ENCODE data around the gene COPS3. TPM values are rescaled to one million over a fixed set of nuclear protein-coding genes. Genes with fewer than 3 reads are reported as not detected.
A peak's percentile ranks its signal among the peaks of the same experiment; 100 is the strongest.

Gene COPS3
- total and polyA plus RNA-seq, 2 of the 4 experiments (the other 2 are of a cell fraction): 71.4 to 144 TPM

GRCh38 chr17:17200311-17200710 lies 80.7 kb downstream of the COPS3 start:
- no peak overlapping the region for H3K56ac ChIP-seq (ENCODE audit: extremely low read depth, insufficient read depth, low read length)
- no peak overlapping the region for H4K91ac ChIP-seq (ENCODE audit: insufficient read depth, low read depth, low read length)
- H3K14ac ChIP-seq (replicated peaks; ENCODE audit: low read depth, low read length): no peak overlapping the region
- BruUV-seq (replicated peaks): no TSS peak
- H3K4ac ChIP-seq (ENCODE audit: low read depth, low read length): no peak overlapping the region
- H3K27me3 ChIP-seq (ENCODE audit: control insufficient read depth, insufficient read depth, low read length): no peaks in the 10 kb centered on the region
- no peak overlapping the region; the same call in 1 of the 2 replicates for H4K5ac ChIP-seq (ENCODE audit: low read depth, low read length)
- H3K18ac ChIP-seq (ENCODE audit: low read depth, low read length): peak overlapping the region; percentile 44; the same call in 1 of the 2 replicates
- H3K9ac ChIP-seq (ENCODE audit: low read depth, low read length): no peak overlapping the region; the same call in 1 of the 2 replicates
- no peak overlapping the region for H2BK5ac ChIP-seq (ENCODE audit: low read depth, low read length, poor library complexity, severe bottlenecking)
- H3K36me3 ChIP-seq (ENCODE audit: control insufficient read depth, insufficient read depth, low read length): no peaks in the 10 kb centered on the region; the same call in 1 of the 2 replicates
- CTCF ChIA-PET: interaction anchor here (0.6 to 0.8 kb wide), 2 partner anchors 11 to 102 kb away, joined by 3 to 4 read pairs; no protein-coding TSS in a partner anchor
- no peak overlapping the region for H3K4me3 ChIP-seq (ENCODE audit: insufficient read depth, low read depth, low read length)
- no peaks in the 10 kb centered on the region for H4K20me1 ChIP-seq (ENCODE audit: insufficient read depth, low read length)
- no peak for TF ChIP-seq CTCF (conservative IDR thresholded peaks at IDR 0.05; ENCODE audit: low read depth, low read length)
- no peak for TF ChIP-seq BHLHE40 (IDR thresholded peaks at IDR 0.05; ENCODE audit: low read depth, low read length)
- no peak for TF ChIP-seq USF2 (IDR thresholded peaks at IDR 0.05; ENCODE audit: low read depth, low read length)
- no peak for TF ChIP-seq FOS (IDR thresholded peaks at IDR 0.05; ENCODE audit: low read depth, low read length)
- TF ChIP-seq MXI1 (IDR thresholded peaks at IDR 0.05; ENCODE audit: borderline replicate concordance, low read depth, low read length): no peak
- no peak for TF ChIP-seq MAZ (IDR thresholded peaks at IDR 0.05; ENCODE audit: borderline replicate concordance, low read depth, low read length)
- no peak for TF ChIP-seq RFX5 (IDR thresholded peaks at IDR 0.05; ENCODE audit: low read depth, low read length)
- no peak for TF ChIP-seq POLR2A (IDR thresholded peaks at IDR 0.05; ENCODE audit: low read depth, low read length)
- TF ChIP-seq ELK1 (IDR thresholded peaks at IDR 0.05; ENCODE audit: borderline replicate concordance, low read depth, low read length): no peak
- no peak for TF ChIP-seq SMC3 (IDR thresholded peaks at IDR 0.05; ENCODE audit: low read depth, low read length)
- no peak for TF ChIP-seq RCOR1 (IDR thresholded peaks at IDR 0.05; ENCODE audit: insufficient replicate concordance, low read length)
- peak; percentile 27 for ATAC-seq (ENCODE audit: low read depth)
- no peaks in the 10 kb centered on the region for H3K9me3 ChIP-seq (ENCODE audit: control insufficient read depth, insufficient read depth, low read length)
- no peak overlapping the region for H2BK120ac ChIP-seq (ENCODE audit: low read depth, low read length)
- 60% methylated on average over 1 of the region's 7 CpGs; no CpG with 5 or more reads in 1 of the 2 experiments for WGBS, 2 experiments (ENCODE audit: extremely low coverage in 2 of 2, insufficient read length in 1 of 2)
- dilution Hi-C loops (cut with HindIII; ENCODE audit: low sequenced_read_pairs, unreplicated experiment) (no loop called here), intact Hi-C loops (cut with micrococcal nuclease) (no loop called here), in situ Hi-C loops (cut with MboI; ENCODE audit: low sequenced_read_pairs) (no loop called here)
- H2AFZ ChIP-seq (replicated peaks; ENCODE audit: low read length, poor library complexity): no peak overlapping the region
- H3K23ac ChIP-seq (ENCODE audit: low read depth, low read length): peak overlapping the region; percentile 63; the same call in 1 of the 2 replicates
- DNase-seq: no peak
- H2AK5ac ChIP-seq (ENCODE audit: low read depth, low read length): peak overlapping the region; percentile 52; the same call in 1 of the 2 replicates
- POLR2A ChIA-PET (ENCODE audit: unreplicated experiment): no interaction called here
- no peak overlapping the region for H2BK15ac ChIP-seq (ENCODE audit: low read depth, low read length)
- no peak overlapping the region for H2BK20ac ChIP-seq (ENCODE audit: low read depth, low read length)
- H3K4me2 ChIP-seq (ENCODE audit: low read depth, low read length): peak overlapping the region; percentile 74
- no peaks in the 10 kb centered on the region; a peak in 1 of 4 replicates for H3K79me1 ChIP-seq (ENCODE audit: low read depth in 1 of 2, low read length in 2 of 2)
- peak overlapping the region in 1 of 2 experiments; percentile 40; a peak in 1 of 4 replicates for H4K8ac ChIP-seq (ENCODE audit: low read depth in 2 of 2, low read length in 2 of 2)
- H3K9me1 ChIP-seq (ENCODE audit: insufficient read depth, low read length): no peaks in the 10 kb centered on the region
- no peak overlapping the region for H2AK9ac ChIP-seq (replicated peaks; ENCODE audit: low read depth, low read length, poor library complexity)
- H3K4me1 ChIP-seq (ENCODE audit: control insufficient read depth, insufficient read depth, low read length): peaks cover 12% of the 10 kb centered on the region
- peak overlapping the region; percentile 72; the same call in 1 of the 2 replicates for H3K27ac ChIP-seq (ENCODE audit: insufficient read depth, low read length)
